ENCODE measurements around the gene IL22RA1.

The IL22RA1 gene

GRCh38 chr1:24186711-24186992, 43.7 kb upstream of the IL22RA1 start:
- DNase-seq (ENCODE audit: low read depth, low spot score), result no peak
- 0 out of 2 replicates have a peak overlapping the region, but pooled peaks have one; percentile 48 for H3K4me3 ChIP-seq (ENCODE audit: low read depth, low read length)
- CTCF ChIA-PET, result interaction anchor here (1.4 to 6.3 kb wide), 4 partner anchors 14 to 206 kb away, joined by 3 to 79 read pairs (median 18); no protein-coding TSS in a partner anchor
- no peak for TF ChIP-seq CTCF (IDR thresholded peaks at IDR 0.05; ENCODE audit: insufficient read depth, low read length, missing control alignments)
- POLR2A ChIA-PET, result no interaction called here

- no peak for DNase-seq (ENCODE audit: low read depth, low spot score)
- ChIA-PET CTCF (interaction anchor here (1.4 to 6.3 kb wide), 4 partner anchors 14 to 206 kb away, joined by 3 to 79 read pairs (median 18); no protein-coding TSS in a partner anchor), POLR2A (no interaction called here)
- TF ChIP-seq CTCF (IDR thresholded peaks at IDR 0.05; ENCODE audit: insufficient read depth, low read length, missing control alignments), result no peak
- no peak overlapping the region for H3K4me3 ChIP-seq (ENCODE audit: low read depth, low read length)
Measured at GRCh38 chr1:24186031-24186710, 43.2 kb upstream of the IL22RA1 start.

GRCh38 chr1:24185076-24185475, 42.1 kb upstream of the IL22RA1 start:
- DNase-seq (ENCODE audit: low read depth, low spot score), result no peak
- no peak for TF ChIP-seq CTCF (IDR thresholded peaks at IDR 0.05; ENCODE audit: insufficient read depth, low read length, missing control alignments)
- H3K4me3 ChIP-seq (ENCODE audit: low read depth, low read length), result no peak overlapping the region
- POLR2A ChIA-PET, result no interaction called here
- CTCF ChIA-PET, result interaction anchor here (0.7 to 4.0 kb wide), 7 partner anchors 13 to 208 kb away, joined by 3 to 13 read pairs (median 3); no protein-coding TSS in a partner anchor

- H3K4me3 ChIP-seq (ENCODE audit: low read depth, low read length), result no peak overlapping the region
- POLR2A ChIA-PET, result no interaction called here
- no peak for TF ChIP-seq CTCF (IDR thresholded peaks at IDR 0.05; ENCODE audit: insufficient read depth, low read length, missing control alignments)
- CTCF ChIA-PET, result interaction anchor here (1.2 kb wide), 1 partner anchor 17 kb away, joined by 4 read pairs; no protein-coding TSS in a partner anchor
- DNase-seq (ENCODE audit: low read depth, low spot score), result no peak
Measured at GRCh38 chr1:24182061-24182460, 39.1 kb upstream of the IL22RA1 start.

GRCh38 chr1:24181619-24182018, 38.7 kb upstream of the IL22RA1 start:
- no peak for TF ChIP-seq CTCF (IDR thresholded peaks at IDR 0.05; ENCODE audit: insufficient read depth, low read length, missing control alignments)

GRCh38 chr1:24180676-24181075, 37.7 kb upstream of the IL22RA1 start:
- TF ChIP-seq CTCF (IDR thresholded peaks at IDR 0.05; ENCODE audit: insufficient read depth, low read length, missing control alignments), result no peak
- no peak for DNase-seq (ENCODE audit: low read depth, low spot score)
- ChIA-PET POLR2A (no interaction called here), CTCF (interaction anchor here (1.4 to 3.0 kb wide), 2 partner anchors 18 to 31 kb away, joined by 4 to 17 read pairs; no protein-coding TSS in a partner anchor)
- H3K4me3 ChIP-seq (ENCODE audit: low read depth, low read length), result no peak overlapping the region

More at GRCh38 chr1:24181619-24182018, 38.7 kb upstream of the IL22RA1 start:
- no peak overlapping the region for H3K4me3 ChIP-seq (ENCODE audit: low read depth, low read length)
- no peak for DNase-seq (ENCODE audit: low read depth, low spot score)
- ChIA-PET POLR2A (no interaction called here), CTCF (interaction anchor here (1.2 kb wide), 1 partner anchor 18 kb away, joined by 4 read pairs; no protein-coding TSS in a partner anchor)

Data from AG04449 (cell line).